ENCODE data around the gene AFF3. TPM values are rescaled to one million over a fixed set of nuclear protein-coding genes. Genes with fewer than 3 reads are reported as not detected.

AFF3 gene
- total and polyA plus RNA-seq, 2 of the 8 experiments (the other 6 are each of a cell fraction or from before 2014, with no cell fraction given), result 0.27 to 3.0 TPM

DNA sequence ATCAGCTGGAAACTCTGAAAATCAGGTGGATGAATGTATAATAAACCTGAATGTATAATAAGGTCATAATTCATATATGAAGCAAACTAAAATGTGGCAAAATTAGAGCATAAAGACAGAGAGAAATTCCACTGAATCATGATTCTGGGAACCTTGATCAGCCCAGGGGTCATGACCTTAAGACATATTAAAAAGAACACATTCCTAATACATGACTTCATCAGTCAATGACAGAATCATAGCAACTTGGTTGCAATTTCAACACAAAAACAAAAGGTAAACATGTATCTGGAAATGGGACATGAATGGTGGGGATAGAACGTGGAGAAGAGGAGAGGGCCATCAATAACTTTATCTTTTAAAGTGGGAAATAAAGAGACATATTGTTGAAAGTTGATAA, 17.6 kb downstream of the AFF3 start:
- Histone ChIP-seq H3K79me1 (ENCODE audit: low read depth, low read length) (no peaks in the 10 kb centered on the region), H3K9ac (replicated peaks in 1 of 4; ENCODE audit: extremely low read depth in 1 of 4, low read depth in 3 of 4, low read length in 3 of 4) (no peak overlapping the region), H3K23ac (ENCODE audit: insufficient read length) (no peak overlapping the region), H3K36me3 (ENCODE audit: control insufficient read depth in 2 of 4, insufficient read depth in 4 of 4, low read length in 3 of 4) (no peaks in the 10 kb centered on the region), H3K4ac (replicated peaks; ENCODE audit: insufficient read length, low read depth, low read length) (no peak overlapping the region), H3K79me2 (ENCODE audit: control insufficient read depth in 1 of 2, insufficient read depth in 2 of 2, low read length in 2 of 2) (no peaks in the 10 kb centered on the region), H4K91ac (replicated peaks; ENCODE audit: insufficient read length, low read length) (no peak overlapping the region), H2AFZ (ENCODE audit: low read length) (no peak overlapping the region), H2BK120ac (replicated peaks; ENCODE audit: low read depth, low read length) (no peak overlapping the region), H2BK5ac (ENCODE audit: low read depth, low read length) (no peak overlapping the region), H3K27ac (ENCODE audit: low read depth, low read length) (no peak overlapping the region), H4K20me1 (replicated peaks in 1 of 2; ENCODE audit: control insufficient read depth in 1 of 2, insufficient read depth in 2 of 2, low read length in 2 of 2) (peaks cover 0 to 3% of the 10 kb centered on the region in 2 experiments), H3K56ac (replicated peaks; ENCODE audit: insufficient read length, low read depth, low read length) (no peak overlapping the region), H3K27me3 (replicated peaks in 1 of 4; ENCODE audit: control insufficient read depth in 3 of 4, extremely low read depth in 1 of 4, insufficient read depth in 3 of 4, low read length in 3 of 4) (peaks cover 21 to 51% (median 35%) of the 10 kb centered on the region in 4 experiments), H3K4me1 (replicated peaks in 1 of 4; ENCODE audit: control insufficient read depth in 3 of 4, insufficient read depth in 4 of 4, low read length in 3 of 4) (no peaks in the 10 kb centered on the region), H4K5ac (ENCODE audit: insufficient read length, low read depth, low read length) (no peak overlapping the region), H3K4me3 (ENCODE audit: extremely low read depth in 1 of 4, insufficient read depth in 2 of 4, low read depth in 3 of 4, low read length in 4 of 4) (no peak overlapping the region), H3K9me3 (ENCODE audit: insufficient read depth in 2 of 2, low read depth in 1 of 2, low read length in 1 of 2) (no peaks in the 10 kb centered on the region), H4K8ac (ENCODE audit: extremely low read depth, insufficient read depth, low read length) (no peak overlapping the region), H2BK12ac (ENCODE audit: low read depth, low read length) (no peak overlapping the region), H3K18ac (ENCODE audit: extremely low read depth, low read length) (no peak overlapping the region), H3K14ac (ENCODE audit: insufficient read length) (no peak overlapping the region), H2BK15ac (ENCODE audit: low read length) (no peak overlapping the region), H3K4me2 (ENCODE audit: insufficient read depth in 1 of 2, low read depth in 2 of 2, low read length in 2 of 2) (no peak overlapping the region), H2AK5ac (ENCODE audit: low read depth, low read length) (no peak overlapping the region), H2BK20ac (ENCODE audit: low read length) (no peak overlapping the region), H3K23me2 (ENCODE audit: low read depth, low read length) (no peaks in the 10 kb centered on the region)
- 90% methylated on average over 1 of the region's 1 CpG; no CpG with 5 or more reads in 1 of the 2 experiments for WGBS, 2 experiments (ENCODE audit: extremely low coverage in 1 of 2, insufficient coverage in 1 of 2, insufficient read length in 1 of 2, insufficient replicate concordance in 2 of 2, low coverage in 1 of 2, low lambda C conversion rate in 2 of 2, missing lambda C conversion rate in 1 of 2)
- TF ChIP-seq TEAD4 (IDR thresholded peaks at IDR 0.05; ENCODE audit: low read depth, low read length) (no peak), JUN (IDR thresholded peaks at IDR 0.05; ENCODE audit: low read depth, low read length) (no peak), CHD2 (IDR thresholded peaks at IDR 0.05; ENCODE audit: low read length) (no peak)
- FAIRE-seq, result no peak
- CTCF ChIA-PET (ENCODE audit: partially characterized antibody), result no interaction called here
- POLR2A ChIA-PET (ENCODE audit: partially characterized antibody), result no interaction called here
- DNase-seq (ENCODE audit: low read depth in 1 of 2, low spot score in 2 of 2), result no peak
